ENCODE measurements around the gene TMEM121. TPM values are rescaled to one million over a fixed set of nuclear protein-coding genes. Genes with fewer than 3 reads are reported as not detected.

TMEM121 gene
- total and polyA plus RNA-seq, 8 donors, result 0.93 to 8.2 (median 2.0) TPM; not detected in 1

DNA sequence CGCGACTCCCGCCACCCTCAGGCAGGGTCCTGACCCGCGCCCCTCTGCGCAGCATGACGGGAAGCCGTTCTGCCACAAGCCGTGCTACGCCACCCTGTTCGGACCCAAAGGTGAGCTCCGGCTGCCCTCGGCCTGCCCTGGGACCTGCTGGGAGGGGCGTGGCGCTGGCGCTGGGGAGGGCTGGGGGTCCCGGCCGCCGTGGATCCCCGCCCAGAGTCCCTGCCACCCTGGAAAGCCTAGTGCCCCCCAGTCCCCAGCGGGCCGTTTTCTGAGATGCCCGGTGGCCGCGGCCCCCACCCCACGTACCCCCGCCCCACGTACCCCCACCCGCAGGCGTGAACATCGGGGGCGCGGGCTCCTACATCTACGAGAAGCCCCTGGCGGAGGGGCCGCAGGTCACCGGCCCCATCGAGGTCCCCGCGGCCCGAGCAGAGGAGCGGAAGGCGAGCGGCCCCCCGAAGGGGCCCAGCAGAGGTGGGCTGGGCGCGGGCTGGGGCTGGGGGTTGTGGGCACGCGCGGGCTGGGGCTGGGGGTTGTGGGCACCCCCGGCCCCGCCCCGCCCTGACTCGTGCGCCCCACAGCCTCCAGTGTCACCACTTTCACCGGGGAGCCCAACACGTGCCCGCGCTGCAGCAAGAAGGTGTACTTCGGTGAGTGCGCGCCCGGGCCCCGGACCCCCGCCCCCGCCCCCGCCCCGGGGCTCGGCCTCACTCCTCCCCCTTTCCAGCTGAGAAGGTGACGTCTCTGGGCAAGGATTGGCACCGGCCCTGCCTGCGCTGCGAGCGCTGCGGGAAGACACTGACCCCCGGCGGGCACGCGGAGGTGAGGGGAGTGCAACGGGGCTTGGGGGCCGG, 47.8 kb upstream of the TMEM121 start:
- no peak overlapping the region for H3K4me3 ChIP-seq
- TF ChIP-seq EP300 (IDR thresholded peaks at IDR 0.05), result no peak
- no peaks in the 10 kb centered on the region for H3K9me3 ChIP-seq
- peaks cover 63 to 91% (median 83%) of the 10 kb centered on the region in 4 donors for H3K4me1 ChIP-seq
- 47 to 81% (median 64%) methylated on average over 17 to 81 of the region's 81 CpGs for WGBS, 5 donors
- intact Hi-C loops (cut with DNase I; ENCODE audit: low total_unique reads), result no loop called here
- peaks cover 0 to 18% (median 4%) of the 10 kb centered on the region in 4 donors for H3K36me3 ChIP-seq
- H3K27me3 ChIP-seq, result peaks cover 0 to 66% (median 13%) of the 10 kb centered on the region in 3 donors
- no peak for DNase-seq
- peak overlapping the region in 3 of 5 donors; percentile 8 to 34 (median 9) for H3K27ac ChIP-seq

DNA sequence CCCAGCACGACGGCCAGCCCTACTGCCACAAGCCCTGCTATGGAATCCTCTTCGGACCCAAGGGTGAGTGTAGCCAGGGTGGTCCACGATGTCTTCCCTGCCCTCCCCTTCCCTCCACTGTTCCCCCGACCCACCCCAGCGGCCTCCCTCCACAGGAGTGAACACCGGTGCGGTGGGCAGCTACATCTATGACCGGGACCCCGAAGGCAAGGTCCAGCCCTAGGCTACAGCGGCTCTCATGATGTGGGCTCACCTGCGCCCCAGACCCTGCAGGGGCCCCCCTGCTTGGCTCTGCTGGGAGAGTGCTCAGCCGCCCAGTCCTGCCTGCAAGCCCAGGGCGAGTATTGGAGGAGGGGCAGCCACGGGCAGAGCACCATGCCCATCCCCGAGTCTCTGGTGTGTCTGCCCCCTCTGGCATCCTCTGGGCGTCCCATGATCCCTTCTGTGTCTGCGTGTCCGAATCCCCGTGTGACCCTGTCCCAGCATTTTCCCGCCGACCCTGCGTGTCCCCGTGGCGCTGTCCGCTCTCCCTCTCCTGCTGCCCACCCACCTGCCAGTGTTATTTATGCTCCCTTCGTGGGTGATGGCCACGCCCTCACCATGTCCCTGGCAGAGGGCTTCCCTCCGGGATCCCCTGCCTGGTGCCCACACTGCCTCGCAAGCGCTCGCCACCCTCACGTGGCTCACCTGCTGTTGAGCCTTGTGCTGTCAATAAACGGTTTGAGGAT, 46.8 kb upstream of the TMEM121 start:
- WGBS, 5 donors, result 68 to 78% (median 73%) methylated on average over 32 to 34 of the region's 34 CpGs

DNA sequence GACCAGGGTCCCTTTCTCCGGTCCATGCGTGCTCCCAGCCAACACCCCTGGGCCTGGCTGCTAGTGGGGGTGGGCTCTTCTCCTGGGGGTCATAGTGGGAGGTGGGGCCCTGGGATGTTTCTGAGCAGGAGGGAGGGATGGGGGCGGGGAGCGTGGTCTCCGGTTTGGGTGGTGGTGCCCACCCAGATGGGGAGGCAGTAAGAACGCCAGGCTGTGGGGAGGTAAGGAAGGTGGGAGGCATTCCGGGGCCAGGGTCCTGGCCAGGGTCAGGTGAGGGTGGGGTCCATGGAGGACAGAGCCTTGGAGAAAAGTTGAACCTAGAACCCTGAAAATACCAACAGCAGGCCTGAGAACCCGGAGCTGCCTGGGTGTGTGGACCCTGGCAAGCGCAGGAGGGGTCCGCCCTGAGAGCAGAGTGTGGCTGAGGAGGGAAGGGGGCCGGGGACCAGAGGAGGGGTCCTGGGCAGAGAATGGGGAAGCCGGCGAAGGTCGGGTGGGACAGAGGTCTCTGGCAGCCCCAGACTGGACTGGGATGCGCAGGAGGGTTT, 46.1 kb upstream of the TMEM121 start:
- peaks cover 0 to 64% (median 13%) of the 10 kb centered on the region in 3 donors for H3K27me3 ChIP-seq
- 62 to 71% (median 69%) methylated on average over 15 of the region's 15 CpGs for WGBS, 5 donors
- TF ChIP-seq EP300 (IDR thresholded peaks at IDR 0.05), result no peak
- TF ChIP-seq, protein P1, sequence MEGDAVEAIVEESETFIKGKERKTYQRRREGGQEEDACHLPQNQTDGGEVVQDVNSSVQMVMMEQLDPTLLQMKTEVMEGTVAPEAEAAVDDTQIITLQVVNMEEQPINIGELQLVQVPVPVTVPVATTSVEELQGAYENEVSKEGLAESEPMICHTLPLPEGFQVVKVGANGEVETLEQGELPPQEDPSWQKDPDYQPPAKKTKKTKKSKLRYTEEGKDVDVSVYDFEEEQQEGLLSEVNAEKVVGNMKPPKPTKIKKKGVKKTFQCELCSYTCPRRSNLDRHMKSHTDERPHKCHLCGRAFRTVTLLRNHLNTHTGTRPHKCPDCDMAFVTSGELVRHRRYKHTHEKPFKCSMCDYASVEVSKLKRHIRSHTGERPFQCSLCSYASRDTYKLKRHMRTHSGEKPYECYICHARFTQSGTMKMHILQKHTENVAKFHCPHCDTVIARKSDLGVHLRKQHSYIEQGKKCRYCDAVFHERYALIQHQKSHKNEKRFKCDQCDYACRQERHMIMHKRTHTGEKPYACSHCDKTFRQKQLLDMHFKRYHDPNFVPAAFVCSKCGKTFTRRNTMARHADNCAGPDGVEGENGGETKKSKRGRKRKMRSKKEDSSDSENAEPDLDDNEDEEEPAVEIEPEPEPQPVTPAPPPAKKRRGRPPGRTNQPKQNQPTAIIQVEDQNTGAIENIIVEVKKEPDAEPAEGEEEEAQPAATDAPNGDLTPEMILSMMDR (IDR thresholded peaks at IDR 0.05), result no peak
- no peak for TF ChIP-seq POLR2A (IDR thresholded peaks at IDR 0.05)
- no peaks in the 10 kb centered on the region for H3K9me3 ChIP-seq
- peaks cover 63 to 95% (median 82%) of the 10 kb centered on the region in 4 donors for H3K4me1 ChIP-seq
- DNase-seq, result peak in 1 of 2 donors; percentile 36
- intact Hi-C loops (cut with DNase I; ENCODE audit: low total_unique reads), result no loop called here
- H3K4me3 ChIP-seq, result peak overlapping the region in 1 of 4 donors; percentile 41
- peak overlapping the region; percentile 89 to 95 (median 92) for H3K27ac ChIP-seq
- peaks cover 0 to 18% (median 4%) of the 10 kb centered on the region in 4 donors for H3K36me3 ChIP-seq

More for the DNA sequence above, 46.8 kb upstream of the TMEM121 start:
- TF ChIP-seq POLR2AphosphoS5 (IDR thresholded peaks at IDR 0.05), result no peak
- Histone ChIP-seq H3K36me3 (peaks cover 0 to 18% (median 4%) of the 10 kb centered on the region in 4 donors), H3K27me3 (peaks cover 0 to 64% (median 13%) of the 10 kb centered on the region in 3 donors), H3K9me3 (no peaks in the 10 kb centered on the region), H3K27ac (peak overlapping the region in 4 of 5 donors; percentile 89 to 95 (median 92)), H3K4me3 (no peak overlapping the region), H3K4me1 (peaks cover 67 to 94% (median 85%) of the 10 kb centered on the region in 4 donors)
- intact Hi-C loops (cut with DNase I; ENCODE audit: low total_unique reads), result no loop called here
- peak in 1 of 2 donors; percentile 39 for DNase-seq

DNA sequence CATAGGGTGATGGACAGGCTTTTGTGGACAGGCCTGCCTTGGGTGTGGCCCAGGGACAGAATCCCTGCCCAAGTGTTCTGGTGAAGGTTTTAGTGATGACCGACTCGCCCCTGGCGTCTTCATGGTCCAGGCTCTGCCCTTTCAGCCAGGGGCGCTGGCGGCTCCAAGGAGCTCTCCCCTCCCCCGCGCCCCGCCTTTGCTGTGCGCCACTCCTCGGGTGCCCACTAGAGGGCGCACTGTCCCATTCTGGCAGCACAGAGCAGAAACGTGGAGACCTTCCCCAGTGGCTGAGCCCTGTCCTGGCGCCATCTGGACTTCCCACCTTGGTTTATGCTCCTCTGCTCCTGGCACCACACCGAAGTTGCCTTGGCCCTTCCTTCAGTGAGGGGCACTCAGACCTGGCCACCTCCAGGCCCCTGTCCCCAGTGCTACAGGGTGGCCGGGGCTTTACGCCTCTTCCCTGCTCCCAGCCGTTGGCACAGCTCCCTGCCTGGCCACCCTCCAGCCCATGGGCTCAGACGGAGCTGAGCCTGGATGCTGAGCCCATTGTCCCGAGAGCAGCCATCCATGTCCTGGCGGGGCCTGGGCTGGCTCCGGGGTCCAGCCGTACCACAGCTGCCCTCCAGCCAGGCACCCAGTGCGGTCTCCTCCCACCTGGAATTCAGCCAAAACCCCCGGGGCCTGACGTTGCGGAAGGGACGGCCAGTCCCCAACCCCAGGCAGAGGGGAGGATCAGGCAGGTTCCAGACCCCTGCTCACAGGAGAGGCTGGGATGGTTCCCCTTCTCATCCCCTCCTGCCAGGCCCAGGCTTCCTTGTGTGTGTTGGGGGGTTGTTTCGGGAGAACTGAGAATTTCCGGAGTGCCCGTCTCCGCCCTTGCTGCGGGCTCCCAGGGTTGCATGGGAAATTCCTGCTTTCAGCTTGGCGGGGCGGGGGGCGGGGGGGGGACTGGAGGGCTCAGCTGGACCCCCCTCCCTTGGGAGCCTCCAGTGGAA, 45.3 kb upstream of the TMEM121 start:
- peaks cover 60 to 95% (median 81%) of the 10 kb centered on the region in 4 donors for H3K4me1 ChIP-seq
- DNase-seq, result peak; percentile 91 to 97
- peaks cover 0 to 18% (median 4%) of the 10 kb centered on the region in 4 donors for H3K36me3 ChIP-seq
- TF ChIP-seq POLR2AphosphoS5 (IDR thresholded peaks at IDR 0.05), result peak; percentile 62 to 82 (median 75)
- TF ChIP-seq, protein P1 (IDR thresholded peaks at IDR 0.05), result peak in 6 of 7 experiments; percentile 34 to 100 (median 99)
- no peak for TF ChIP-seq EP300 (IDR thresholded peaks at IDR 0.05)
- TF ChIP-seq POLR2A (IDR thresholded peaks at IDR 0.05), result no peak
- 0 to 1% (median 1%) methylated on average over 21 to 35 of the region's 35 CpGs for WGBS, 5 donors
- no peaks in the 10 kb centered on the region for H3K9me3 ChIP-seq
- peak overlapping the region; percentile 29 to 42 (median 39) for H3K4me3 ChIP-seq
- peaks cover 0 to 64% (median 13%) of the 10 kb centered on the region in 3 donors for H3K27me3 ChIP-seq
- H3K27ac ChIP-seq, result peak overlapping the region; percentile 89 to 95 (median 92)
- intact Hi-C loops (cut with DNase I; ENCODE audit: low total_unique reads), result no loop called here
